Lower leg skin (tissue), 3 donors: ENCODE data around the gene MLH3.

Experiments
- CTCF ChIP-seq, 3 donors: fragments of 450-650 bp; IDR thresholded peaks; one replicate each; pipeline ENCODE4 v1.5.1; 2016; ENCODE audit warnings: antibody characterized with exemption in 3 of 3, mild to moderate bottlenecking in 3 of 3, moderate library complexity in 2 of 3
- POLR2A ChIP-seq, 2 donors: fragments of 450-650 bp; IDR thresholded peaks; one replicate each; pipeline ENCODE4 v1.6.1; 2016 to 2017; ENCODE audit warnings: antibody characterized with exemption in 2 of 2, mild to moderate bottlenecking in 1 of 2, moderate library complexity in 1 of 2

DNA sequence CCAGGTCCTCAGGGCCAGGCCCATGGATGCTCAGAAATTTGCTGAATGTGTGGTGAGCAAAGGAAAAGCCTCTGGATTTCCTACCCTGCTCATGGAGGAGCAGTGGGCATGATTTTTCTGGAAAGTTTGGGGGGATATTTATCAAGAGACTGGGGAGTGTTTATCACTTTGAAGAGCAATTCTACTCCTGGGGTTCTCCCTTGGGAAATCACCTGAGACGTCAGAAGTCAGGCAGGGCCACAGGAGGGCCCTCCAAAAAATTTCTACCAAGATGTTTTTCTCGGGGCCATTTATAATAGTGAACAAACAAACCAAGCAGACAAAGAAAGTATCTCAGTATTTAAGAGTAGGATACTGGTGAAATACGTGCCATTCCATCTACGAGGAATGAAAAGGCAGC is 68.6 kb downstream of the MLH3 start:
- TF ChIP-seq POLR2A (IDR thresholded peaks at IDR 0.05) (no peak), CTCF (IDR thresholded peaks at IDR 0.05) (no peak)
